HFF-Myc (cell line): Measurements from ENCODE around the gene PVALB.

ENCODE experiments used
- DNase-seq: peaks from one replicate; pipeline ENCODE4 v3.0.0-alpha.2; 2011; ENCODE audit warnings: low read depth; ENCODE audit errors: extremely low read depth
- H3K4me3 ChIP-seq: replicated peaks from 2 replicates; pipeline ENCODE4 v1.5.1; 2011; ENCODE audit warnings: low read depth, mild to moderate bottlenecking, control low read depth, low read length
- TF ChIP-seq, protein P1 (sequence below): IDR thresholded peaks from 2 replicates; pipeline ENCODE4 v1.5.1; 2012; ENCODE audit warnings: mild to moderate bottlenecking, low read depth, low read length, control low read depth; ENCODE audit errors: missing control alignments

Gene PVALB

DNA sequence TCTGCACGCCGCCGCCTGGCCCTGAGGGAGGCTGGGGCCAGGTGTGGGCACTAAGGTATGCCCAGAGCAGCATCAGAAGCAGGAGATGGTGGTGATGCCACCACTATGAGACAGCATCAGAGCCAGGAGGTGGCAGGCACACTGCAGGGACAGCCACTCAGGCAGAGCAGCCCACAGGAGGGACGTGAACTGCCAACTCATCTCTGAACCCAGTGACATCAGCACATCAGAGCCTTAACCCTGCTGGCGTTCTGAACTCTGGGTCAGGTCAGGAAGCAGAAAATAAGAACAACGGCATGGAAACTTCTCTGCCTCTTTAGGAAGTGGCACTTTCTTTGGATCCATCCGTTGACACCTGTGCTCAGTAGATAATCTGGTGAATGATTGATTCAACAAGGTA, 26.2 kb downstream of the PVALB start:
- TF ChIP-seq, protein P1, sequence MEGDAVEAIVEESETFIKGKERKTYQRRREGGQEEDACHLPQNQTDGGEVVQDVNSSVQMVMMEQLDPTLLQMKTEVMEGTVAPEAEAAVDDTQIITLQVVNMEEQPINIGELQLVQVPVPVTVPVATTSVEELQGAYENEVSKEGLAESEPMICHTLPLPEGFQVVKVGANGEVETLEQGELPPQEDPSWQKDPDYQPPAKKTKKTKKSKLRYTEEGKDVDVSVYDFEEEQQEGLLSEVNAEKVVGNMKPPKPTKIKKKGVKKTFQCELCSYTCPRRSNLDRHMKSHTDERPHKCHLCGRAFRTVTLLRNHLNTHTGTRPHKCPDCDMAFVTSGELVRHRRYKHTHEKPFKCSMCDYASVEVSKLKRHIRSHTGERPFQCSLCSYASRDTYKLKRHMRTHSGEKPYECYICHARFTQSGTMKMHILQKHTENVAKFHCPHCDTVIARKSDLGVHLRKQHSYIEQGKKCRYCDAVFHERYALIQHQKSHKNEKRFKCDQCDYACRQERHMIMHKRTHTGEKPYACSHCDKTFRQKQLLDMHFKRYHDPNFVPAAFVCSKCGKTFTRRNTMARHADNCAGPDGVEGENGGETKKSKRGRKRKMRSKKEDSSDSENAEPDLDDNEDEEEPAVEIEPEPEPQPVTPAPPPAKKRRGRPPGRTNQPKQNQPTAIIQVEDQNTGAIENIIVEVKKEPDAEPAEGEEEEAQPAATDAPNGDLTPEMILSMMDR = no peak
- no peak for DNase-seq
- no peak overlapping the region for H3K4me3 ChIP-seq

DNA sequence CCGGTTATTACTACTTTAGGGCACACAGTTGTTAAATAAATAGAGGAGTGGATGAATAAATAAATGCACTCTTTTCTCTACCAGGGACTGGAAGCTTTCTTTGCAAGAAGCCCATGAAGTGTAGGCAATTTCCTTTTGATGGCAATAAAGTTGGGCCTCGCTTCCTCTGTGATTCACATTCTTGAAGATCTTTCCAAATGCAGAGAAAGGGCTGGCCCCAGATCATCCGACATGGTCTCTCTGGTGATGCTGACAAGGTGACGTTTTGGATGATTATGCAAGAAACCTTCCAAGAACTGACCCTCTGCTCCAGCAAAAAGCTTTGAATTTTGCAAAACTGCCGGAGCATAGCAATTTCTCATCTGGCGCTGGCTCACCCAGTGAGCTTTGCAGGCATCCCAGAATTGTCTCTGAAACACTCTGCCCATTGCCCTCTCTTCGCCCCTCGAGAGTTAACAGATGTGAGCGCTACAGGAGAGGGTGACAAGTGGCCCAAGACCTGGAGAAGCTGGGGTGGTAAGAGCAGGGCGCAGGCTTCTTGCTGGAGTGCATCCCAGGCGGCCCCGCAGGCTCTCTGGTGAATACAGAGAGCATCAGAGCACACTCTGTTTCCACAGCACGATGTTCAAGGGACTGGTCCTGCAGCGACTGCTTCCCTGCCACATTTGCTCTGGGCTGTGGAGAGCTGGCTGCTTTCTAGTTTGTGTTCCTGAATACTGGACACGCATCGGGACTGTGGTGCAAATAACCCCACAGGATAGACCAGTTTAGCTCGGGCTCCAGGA, 29.4 kb downstream of the PVALB start:
- no peak for DNase-seq

DNA sequence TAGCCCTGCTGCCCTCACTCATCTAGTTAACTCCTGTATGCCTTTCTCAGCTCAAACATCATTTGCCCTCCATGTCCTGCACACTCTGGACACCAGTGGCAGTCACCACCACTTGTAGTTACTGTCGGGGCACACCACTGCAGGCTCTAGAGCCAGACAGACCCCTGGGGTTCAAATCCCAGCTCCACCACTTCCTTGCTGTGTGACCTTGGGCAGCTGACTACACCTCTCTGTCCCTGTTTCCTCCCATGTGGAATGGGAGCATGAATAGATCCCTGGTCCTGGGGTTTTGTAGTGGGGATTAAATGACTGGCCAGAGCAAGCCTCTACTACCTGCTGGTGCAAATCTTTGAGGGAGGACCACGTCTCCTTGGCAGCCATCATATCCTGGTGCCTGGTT, 33.1 kb downstream of the PVALB start:
- TF ChIP-seq, protein P1 = no peak
- DNase-seq = no peak
- H3K4me3 ChIP-seq = no peak overlapping the region

More for the DNA sequence above, 29.4 kb downstream of the PVALB start:
- no peak overlapping the region for H3K4me3 ChIP-seq
- TF ChIP-seq, protein P1 = no peak

DNA sequence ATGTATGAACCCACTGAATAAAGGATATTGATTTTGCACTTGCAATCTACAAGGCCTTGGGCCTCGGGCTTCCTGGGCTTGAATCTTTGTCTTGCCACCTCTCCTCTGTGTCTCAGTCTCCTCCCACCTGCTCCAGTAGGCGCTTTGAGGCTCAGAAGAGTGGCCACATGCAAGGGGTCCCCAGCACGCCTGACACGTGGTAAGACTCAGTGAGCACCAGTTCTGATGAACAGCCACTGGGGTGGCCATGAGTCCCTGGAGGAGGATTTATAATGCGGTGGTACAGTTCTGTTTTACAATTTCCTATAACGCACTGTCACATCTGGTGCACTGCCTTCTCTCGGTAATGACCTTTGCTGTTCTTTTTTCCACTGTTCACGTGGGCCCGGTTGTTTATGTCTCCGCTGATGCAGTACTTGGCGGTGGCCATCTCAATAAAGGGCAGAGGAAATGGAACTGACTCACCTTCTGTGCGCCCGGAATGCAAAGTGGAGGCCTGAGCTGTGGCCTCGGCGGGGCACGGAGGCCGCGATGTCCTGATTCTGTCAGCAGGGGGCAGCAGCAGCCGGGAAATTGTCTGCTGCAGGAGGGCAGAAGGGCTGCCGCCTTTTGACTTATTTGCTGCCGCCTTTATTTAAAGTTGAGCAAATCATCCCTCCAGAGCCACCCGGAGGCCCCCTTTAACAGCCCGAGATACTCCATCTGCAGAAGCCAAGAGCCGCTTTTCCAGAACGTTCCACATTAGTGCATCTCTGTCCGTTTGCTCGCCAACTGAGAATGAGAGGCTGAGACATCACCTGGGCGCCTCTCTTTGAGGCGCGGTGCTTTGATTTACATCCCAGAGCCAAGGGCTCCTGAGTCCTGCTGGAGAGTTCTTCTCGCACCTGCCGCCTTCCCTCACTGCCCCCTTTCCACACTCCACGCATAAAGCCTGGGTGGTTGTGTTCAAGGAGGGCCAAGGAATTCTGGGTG, 34.9 kb downstream of the PVALB start:
- H3K4me3 ChIP-seq = no peak overlapping the region
- DNase-seq = peak; percentile 59
- TF ChIP-seq, protein P1 = peak; percentile 86

DNA sequence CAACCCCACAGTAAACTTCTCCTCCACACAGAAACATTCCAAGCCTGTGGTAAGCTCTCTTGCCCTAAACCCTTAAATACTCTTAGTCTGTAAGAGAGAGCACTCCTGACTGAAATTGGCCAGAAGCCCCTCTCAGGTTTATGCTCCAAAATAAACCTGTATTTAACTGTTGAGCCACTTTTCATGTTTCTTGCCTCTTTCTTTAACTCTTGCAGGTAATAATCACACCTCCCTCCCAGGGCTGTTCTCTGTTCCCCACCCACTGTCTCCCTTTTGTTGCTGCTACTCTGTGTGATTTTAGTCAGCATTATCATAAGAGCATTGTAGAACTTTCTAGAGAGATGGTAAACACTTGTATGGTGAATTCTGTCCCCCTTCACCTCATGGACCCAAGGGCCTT, 38.8 kb downstream of the PVALB start:
- TF ChIP-seq, protein P1 = no peak
- no peak for DNase-seq
- no peak overlapping the region for H3K4me3 ChIP-seq

DNA sequence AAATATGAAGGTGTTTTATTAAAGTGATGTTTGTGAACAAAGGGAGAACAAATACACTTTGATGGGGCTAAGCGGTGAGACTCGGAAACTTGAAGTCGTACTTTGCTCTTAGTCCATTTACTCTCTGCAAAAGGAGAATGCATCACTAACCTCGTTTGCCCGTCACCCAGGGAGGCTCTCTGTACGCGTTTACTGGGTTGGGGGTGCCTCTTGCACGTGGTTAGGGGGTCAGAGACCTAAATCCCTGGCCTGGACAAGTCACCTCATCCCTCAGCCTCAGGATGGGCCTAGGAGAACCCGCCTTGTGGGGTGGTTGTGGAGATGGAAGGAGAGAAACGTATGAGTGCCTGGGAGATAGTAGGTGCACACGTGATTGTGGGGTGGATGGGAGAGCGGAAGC, 40.1 kb downstream of the PVALB start:
- H3K4me3 ChIP-seq = peak overlapping the region; percentile 19; the same call in 1 of the 2 replicates
- TF ChIP-seq, protein P1 = no peak

More for the DNA sequence above, 40.1 kb downstream of the PVALB start:
- no peak for DNase-seq
